Muscle of leg (tissue), 11 donors: ENCODE data around the gene RNF169. TPM values are rescaled to one million over a fixed set of nuclear protein-coding genes. Genes with fewer than 3 reads are reported as not detected.

ENCODE experiments used
- DNase-seq: peaks from one replicate; pipeline ENCODE4 v3.0.0; 2013
- H3K27ac ChIP-seq: one replicate; pipeline ENCODE4 v1.5.1; 2013; ENCODE audit warnings: mild to moderate bottlenecking, low read length, control low read depth
- H3K27me3 ChIP-seq: one replicate; pipeline ENCODE4 v1.6.1; 2013; ENCODE audit warnings: low read length; ENCODE audit not compliant: control insufficient read depth, insufficient read depth
- H3K36me3 ChIP-seq: one replicate; pipeline ENCODE4 v1.6.1; 2013; ENCODE audit warnings: low read length; ENCODE audit not compliant: control insufficient read depth, insufficient read depth
- H3K4me1 ChIP-seq: one replicate; pipeline ENCODE4 v1.6.1; 2013; ENCODE audit warnings: low read length; ENCODE audit not compliant: control insufficient read depth, insufficient read depth
- H3K4me3 ChIP-seq: one replicate; pipeline ENCODE4 v1.5.1; 2013; ENCODE audit warnings: low read length, control low read depth
- H3K9me3 ChIP-seq: replicated peaks from 2 replicates; pipeline ENCODE4 v1.6.1; 2013; ENCODE audit warnings: low read depth, low read length; ENCODE audit not compliant: control insufficient read depth
- WGBS: methylation state at CpG from one replicate; pipeline ENCODE4 v1.1.5; 2013; ENCODE audit warnings: missing lambda C conversion rate; ENCODE audit not compliant: insufficient coverage; 5-methylcytosine and 5-hydroxymethylcytosine counted together
- polyA plus RNA-seq, 8 donors: library from polyadenylated mRNA; unstranded; fragments of 120-200 nt; gene quantifications; one replicate each; pipeline versions ENCODE4 v1.2.1 to v1.2.3, GENCODE V29; 2013; ENCODE audit warnings: inconsistent platforms in 1 of 8, low replicate concordance in 1 of 8; ENCODE audit not compliant: insufficient read length in 8 of 8, insufficient read depth in 1 of 8
- total RNA-seq: library from RNA; stranded (reverse); fragments of 120-200 nt; gene quantifications from one replicate; pipeline ENCODE4 v1.2.4, GENCODE V29; 2013

Gene RNF169
- total and polyA plus RNA-seq, 9 donors: 7.4 to 15.3 (median 11.7) TPM

- WGBS: 93% methylated on average over 2 of the region's 4 CpGs
- no peak for DNase-seq
- peaks cover 25% of the 10 kb centered on the region for H3K36me3 ChIP-seq
- H3K4me1 ChIP-seq: no peaks in the 10 kb centered on the region
- H3K27ac ChIP-seq: no peak overlapping the region
- no peak overlapping the region for H3K4me3 ChIP-seq
- H3K27me3 ChIP-seq: no peaks in the 10 kb centered on the region
- H3K9me3 ChIP-seq: no peaks in the 10 kb centered on the region
Measured at GRCh38 chr11:74853223-74853622, 104.6 kb downstream of the RNF169 start.

- peaks cover 65% of the 10 kb centered on the region for H3K36me3 ChIP-seq
- no peak overlapping the region for H3K27ac ChIP-seq
- no peaks in the 10 kb centered on the region for H3K4me1 ChIP-seq
- no peaks in the 10 kb centered on the region for H3K27me3 ChIP-seq
- no peak overlapping the region for H3K4me3 ChIP-seq
- peaks cover 24% of the 10 kb centered on the region for H3K9me3 ChIP-seq
- no peak for DNase-seq
Measured at GRCh38 chr11:74860743-74861142, 112.1 kb downstream of the RNF169 start.

GRCh38 chr11:74863410-74863809, 114.8 kb downstream of the RNF169 start:
- Histone ChIP-seq H3K4me1 (no peaks in the 10 kb centered on the region), H3K36me3 (peaks cover 60% of the 10 kb centered on the region), H3K9me3 (peaks cover 47% of the 10 kb centered on the region), H3K27me3 (no peaks in the 10 kb centered on the region), H3K4me3 (no peak overlapping the region), H3K27ac (no peak overlapping the region)
- DNase-seq: no peak
- WGBS: no CpG with 5 or more reads among the region's 2 CpGs

GRCh38 chr11:74866557-74866956, 117.9 kb downstream of the RNF169 start:
- Histone ChIP-seq H3K27ac (no peak overlapping the region), H3K4me3 (no peak overlapping the region), H3K27me3 (no peaks in the 10 kb centered on the region), H3K36me3 (peaks cover 53% of the 10 kb centered on the region), H3K4me1 (no peaks in the 10 kb centered on the region), H3K9me3 (peaks cover 72% of the 10 kb centered on the region)
- DNase-seq: no peak

- Histone ChIP-seq H3K27ac (no peak overlapping the region), H3K4me3 (no peak overlapping the region), H3K36me3 (peaks cover 50% of the 10 kb centered on the region), H3K9me3 (peaks cover 78% of the 10 kb centered on the region), H3K4me1 (no peaks in the 10 kb centered on the region), H3K27me3 (no peaks in the 10 kb centered on the region)
- DNase-seq: no peak
- WGBS: no CpG with 5 or more reads among the region's 1 CpG
Measured at GRCh38 chr11:74870485-74870884, 121.8 kb downstream of the RNF169 start.

GRCh38 chr11:74871037-74871436, 122.4 kb downstream of the RNF169 start:
- no peak for DNase-seq
- no peaks in the 10 kb centered on the region for H3K4me1 ChIP-seq
- H3K9me3 ChIP-seq: peaks cover 76% of the 10 kb centered on the region
- no peaks in the 10 kb centered on the region for H3K27me3 ChIP-seq
- no peak overlapping the region for H3K4me3 ChIP-seq
- H3K27ac ChIP-seq: no peak overlapping the region
- peaks cover 52% of the 10 kb centered on the region for H3K36me3 ChIP-seq
- WGBS: 100% methylated on average over 1 of the region's 2 CpGs

- Histone ChIP-seq H3K27me3 (no peaks in the 10 kb centered on the region), H3K4me1 (no peaks in the 10 kb centered on the region), H3K27ac (no peak overlapping the region), H3K4me3 (no peak overlapping the region), H3K36me3 (peaks cover 33% of the 10 kb centered on the region), H3K9me3 (peaks cover 31% of the 10 kb centered on the region)
- no CpG with 5 or more reads among the region's 1 CpG for WGBS
- DNase-seq: no peak
Measured at GRCh38 chr11:74877132-74877531, 128.5 kb downstream of the RNF169 start.

Other genes with a start within 250 kb of the RNF169 start
- gene POLD3, start 156.3 kb upstream of the RNF169 start, total RNA-seq: 9.8 TPM
- gene POLD3, start 156.3 kb upstream of the RNF169 start, polyA plus RNA-seq: 10 to 100 TPM; 11.9 to 16.9 (median 14.2) TPM
- gene CHRDL2, start 17.4 kb upstream of the RNF169 start, total RNA-seq: 0.49 TPM
- 1 to 10 TPM in 7 of 8 donors, under 1 TPM in 1; 0.82 to 5.3 (median 2.0) TPM for gene CHRDL2, start 17.4 kb upstream of the RNF169 start, polyA plus RNA-seq
- 7.2 TPM for gene XRRA1, start 200.2 kb downstream of the RNF169 start, total RNA-seq
- gene XRRA1, start 200.2 kb downstream of the RNF169 start, polyA plus RNA-seq: 10 to 100 TPM in 2 of 8 donors, 1 to 10 TPM in 6; 4.1 to 13.3 (median 8.7) TPM
- gene SPCS2, start 200.4 kb downstream of the RNF169 start, total RNA-seq: 17.7 TPM
- 100 to 1,000 TPM in 6 of 8 donors, 10 to 100 TPM in 2; 86.8 to 144 (median 107) TPM for gene SPCS2, start 200.4 kb downstream of the RNF169 start, polyA plus RNA-seq
- 20.5 TPM for gene NEU3, start 240.1 kb downstream of the RNF169 start, total RNA-seq
- gene NEU3, start 240.1 kb downstream of the RNF169 start, polyA plus RNA-seq: 10 to 100 TPM in 5 of 8 donors, 1 to 10 TPM in 3; 8.4 to 15.6 (median 12.6) TPM